PFSK-1 (cell line): ENCODE data around the gene SMIM29.

ENCODE experiments used
- FOXP2 ChIP-seq: optimal IDR thresholded peaks from 2 replicates; pipeline ENCODE3; 2011; ENCODE audit warnings: borderline replicate concordance, control low read depth, inconsistent platforms; ENCODE audit not compliant: insufficient read depth; ENCODE audit errors: extremely low read length, extremely low read depth
- POLR2AphosphoS5 ChIP-seq: IDR thresholded peaks from 2 replicates; pipeline ENCODE4 v1.6.1; 2012; ENCODE audit warnings: low read depth, mild to moderate bottlenecking, control low read depth, low read length, moderate library complexity
- SIN3A ChIP-seq: IDR thresholded peaks from 2 replicates; pipeline ENCODE4 v1.6.1; 2012; ENCODE audit warnings: mild to moderate bottlenecking, low read length, moderate library complexity, borderline replicate concordance; ENCODE audit not compliant: insufficient read depth
- TAF1 ChIP-seq: IDR thresholded peaks from 2 replicates; pipeline ENCODE4 v1.6.1; 2012; ENCODE audit warnings: low read length, control low read depth, borderline replicate concordance; ENCODE audit not compliant: insufficient read depth
- TF ChIP-seq, protein P1 (sequence below), 2 experiments: IDR thresholded peaks; 2 replicates each; pipeline versions ENCODE4 v1.6.1 to v1.8.0; 2011 to 2012; ENCODE audit warnings: low read depth in 2 of 2, low read length in 2 of 2, control low read depth in 1 of 2, inconsistent platforms in 1 of 2, mild to moderate bottlenecking in 1 of 2, moderate library complexity in 1 of 2; ENCODE audit not compliant: insufficient read depth in 1 of 2

DNA sequence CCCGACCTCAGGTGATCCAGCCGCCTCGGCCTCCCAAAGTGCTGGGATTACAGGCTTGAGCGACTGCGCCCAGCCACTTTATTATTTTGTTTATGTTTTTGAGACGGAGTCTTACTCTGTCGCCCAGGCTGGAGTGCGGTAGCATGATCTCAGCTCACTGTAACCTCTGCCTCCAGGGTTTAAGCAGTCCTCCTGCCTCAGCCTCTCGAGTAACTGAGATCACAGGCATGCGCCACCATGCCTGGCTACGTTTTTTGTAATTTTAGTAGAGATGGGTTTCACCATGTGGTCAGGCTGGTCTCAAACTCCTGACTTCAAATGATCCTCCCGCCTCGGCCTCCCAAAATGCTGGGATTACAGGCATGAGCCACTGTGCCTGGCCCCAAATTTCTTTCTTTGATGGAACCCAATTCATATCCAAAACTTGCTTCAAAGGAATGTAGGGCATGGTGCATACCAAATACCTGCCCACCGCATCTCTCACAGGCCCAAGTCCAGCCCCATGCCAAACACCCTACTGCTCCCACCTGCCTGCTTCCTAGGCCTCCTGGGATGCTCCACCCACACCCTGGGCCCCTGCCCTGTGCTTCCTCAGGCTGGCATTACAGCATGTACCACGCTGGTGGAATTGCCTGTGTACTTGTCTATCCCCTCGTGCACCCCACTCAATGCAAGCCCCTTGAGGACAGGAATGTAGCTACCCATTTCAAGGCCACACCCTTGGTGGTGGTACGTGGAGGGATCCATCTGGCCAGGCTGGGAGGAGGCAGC is 17.1 kb downstream of the SMIM29 start:
- TF ChIP-seq TAF1 = no peak
- TF ChIP-seq, protein P1, sequence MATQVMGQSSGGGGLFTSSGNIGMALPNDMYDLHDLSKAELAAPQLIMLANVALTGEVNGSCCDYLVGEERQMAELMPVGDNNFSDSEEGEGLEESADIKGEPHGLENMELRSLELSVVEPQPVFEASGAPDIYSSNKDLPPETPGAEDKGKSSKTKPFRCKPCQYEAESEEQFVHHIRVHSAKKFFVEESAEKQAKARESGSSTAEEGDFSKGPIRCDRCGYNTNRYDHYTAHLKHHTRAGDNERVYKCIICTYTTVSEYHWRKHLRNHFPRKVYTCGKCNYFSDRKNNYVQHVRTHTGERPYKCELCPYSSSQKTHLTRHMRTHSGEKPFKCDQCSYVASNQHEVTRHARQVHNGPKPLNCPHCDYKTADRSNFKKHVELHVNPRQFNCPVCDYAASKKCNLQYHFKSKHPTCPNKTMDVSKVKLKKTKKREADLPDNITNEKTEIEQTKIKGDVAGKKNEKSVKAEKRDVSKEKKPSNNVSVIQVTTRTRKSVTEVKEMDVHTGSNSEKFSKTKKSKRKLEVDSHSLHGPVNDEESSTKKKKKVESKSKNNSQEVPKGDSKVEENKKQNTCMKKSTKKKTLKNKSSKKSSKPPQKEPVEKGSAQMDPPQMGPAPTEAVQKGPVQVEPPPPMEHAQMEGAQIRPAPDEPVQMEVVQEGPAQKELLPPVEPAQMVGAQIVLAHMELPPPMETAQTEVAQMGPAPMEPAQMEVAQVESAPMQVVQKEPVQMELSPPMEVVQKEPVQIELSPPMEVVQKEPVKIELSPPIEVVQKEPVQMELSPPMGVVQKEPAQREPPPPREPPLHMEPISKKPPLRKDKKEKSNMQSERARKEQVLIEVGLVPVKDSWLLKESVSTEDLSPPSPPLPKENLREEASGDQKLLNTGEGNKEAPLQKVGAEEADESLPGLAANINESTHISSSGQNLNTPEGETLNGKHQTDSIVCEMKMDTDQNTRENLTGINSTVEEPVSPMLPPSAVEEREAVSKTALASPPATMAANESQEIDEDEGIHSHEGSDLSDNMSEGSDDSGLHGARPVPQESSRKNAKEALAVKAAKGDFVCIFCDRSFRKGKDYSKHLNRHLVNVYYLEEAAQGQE (IDR thresholded peaks at IDR 0.05; ENCODE audit: insufficient read depth in 1 of 2, low read depth in 2 of 2, low read length in 2 of 2) = no peak
- TF ChIP-seq POLR2AphosphoS5 = no peak
- no peak for TF ChIP-seq SIN3A
- TF ChIP-seq FOXP2 = no peak
